OCI-LY1 (cell line): Measurements from ENCODE around the gene RNF8.

ENCODE experiments used
- H2AFZ ChIP-seq: fragments of 200-600 bp; sonication (generic), shearing (Covaris generic); 2 replicates; pipeline ENCODE4 v1.6.0; 2014; ENCODE audit warnings: antibody characterized with exemption, mild to moderate bottlenecking, low read length
- H3F3A ChIP-seq: fragments of 200-600 bp; sonication (generic), shearing (Covaris generic); 2 replicates; pipeline ENCODE4 v1.6.0; 2014; ENCODE audit warnings: mild to moderate bottlenecking, antibody characterized with exemption, low read length, moderate library complexity; ENCODE audit not compliant: insufficient read depth
- H3K27ac ChIP-seq: fragments of 200-600 bp; sonication (generic); 2 replicates; pipeline ENCODE4 v1.5.1; 2014; ENCODE audit warnings: low read length, mixed run types, mild to moderate bottlenecking, low read depth; ENCODE audit not compliant: poor library complexity, severe bottlenecking
- H3K27me3 ChIP-seq: fragments of 200-600 bp; sonication (generic); 2 replicates; pipeline ENCODE4 v1.6.0; 2014; ENCODE audit warnings: antibody characterized with exemption, mild to moderate bottlenecking, low read length, moderate library complexity; ENCODE audit not compliant: insufficient read depth
- H3K36me3 ChIP-seq: fragments of 200-600 bp; sonication (generic); 2 replicates; pipeline ENCODE4 v1.6.1; 2014; ENCODE audit warnings: mild to moderate bottlenecking, antibody characterized with exemption, low read length, moderate library complexity, mixed read lengths; ENCODE audit not compliant: insufficient read depth
- H3K4me1 ChIP-seq: fragments of 200-600 bp; sonication (generic); 2 replicates; pipeline ENCODE4 v1.5.1; 2014; ENCODE audit warnings: mild to moderate bottlenecking, low read length, moderate library complexity; ENCODE audit not compliant: insufficient read depth, severe bottlenecking
- H3K4me2 ChIP-seq: fragments of 200-600 bp; sonication (generic), shearing (Covaris generic); 2 replicates; pipeline ENCODE4 v1.6.1; 2014; ENCODE audit warnings: low read length
- H3K4me3 ChIP-seq: fragments of 200-600 bp; sonication (generic); 2 replicates; pipeline ENCODE4 v1.5.1; 2014; ENCODE audit warnings: low read length, low read depth, mild to moderate bottlenecking, mixed read lengths; ENCODE audit not compliant: poor library complexity, severe bottlenecking
- H3K79me2 ChIP-seq: fragments of 200-600 bp; shearing (Covaris generic); 2 replicates; pipeline ENCODE4 v1.6.1; 2016; ENCODE audit warnings: mixed run types, low read length, mixed read lengths; ENCODE audit not compliant: insufficient read depth
- H3K9ac ChIP-seq: fragments of 200-600 bp; sonication (generic), shearing (Covaris generic); 2 replicates; pipeline ENCODE4 v1.6.1; 2014; ENCODE audit warnings: mild to moderate bottlenecking, low read length, mixed read lengths
- H3K9me2 ChIP-seq: fragments of 200-600 bp; sonication (generic), shearing (Covaris generic); 2 replicates; pipeline ENCODE4 v1.6.1; 2014; ENCODE audit warnings: low read depth, mild to moderate bottlenecking, low read length, mixed read lengths
- H3K9me3 ChIP-seq: fragments of 200-600 bp; shearing (Covaris generic); 2 replicates; pipeline ENCODE4 v1.6.1; 2014; ENCODE audit warnings: low read length, mixed read lengths
- H4K20me1 ChIP-seq: fragments of 200-600 bp; sonication (generic), shearing (Covaris generic); 2 replicates; pipeline ENCODE4 v1.6.0; 2016; ENCODE audit warnings: mild to moderate bottlenecking, low read length; ENCODE audit not compliant: insufficient read depth
- CTCF ChIP-seq: fragments of 200-600 bp; sonication (generic), shearing (Covaris generic); IDR thresholded peaks from 2 replicates; pipeline ENCODE4 v1.5.1; 2017; ENCODE audit warnings: mild to moderate bottlenecking, antibody characterized with exemption, low read length, moderate library complexity, mixed read lengths
- EZH2 ChIP-seq: fragments of 200-600 bp; sonication (generic), shearing (Covaris generic); IDR thresholded peaks from 2 replicates; pipeline ENCODE4 v1.8.0; 2017; ENCODE audit warnings: borderline replicate concordance, mixed run types, mild to moderate bottlenecking, antibody characterized with exemption, low read length, moderate library complexity, mixed read lengths

The RNF8 gene

DNA sequence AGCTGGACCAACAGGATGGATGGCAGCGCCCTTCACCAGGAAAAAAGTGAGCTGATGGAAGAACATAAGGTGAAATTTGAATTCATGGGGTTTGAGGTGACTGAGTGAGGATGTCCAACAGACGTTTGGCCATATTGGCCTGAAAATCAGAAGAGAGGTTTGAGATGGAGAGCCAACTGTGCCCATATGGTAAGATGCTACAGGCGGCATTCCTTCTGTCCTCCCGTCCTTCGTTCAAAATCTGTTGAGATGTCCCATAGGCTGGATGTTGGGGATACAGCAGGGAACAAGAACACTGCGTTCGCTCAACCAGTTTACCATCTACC, 78.8 kb downstream of the RNF8 start:
- H4K20me1 ChIP-seq = no peaks in the 10 kb centered on the region
- H3K4me3 ChIP-seq = peak overlapping the region; percentile 88
- no peaks in the 10 kb centered on the region for H3K79me2 ChIP-seq
- no peaks in the 10 kb centered on the region for H3K27me3 ChIP-seq
- H3K27ac ChIP-seq = peak overlapping the region; percentile 32
- peaks cover 31% of the 10 kb centered on the region for H3K4me1 ChIP-seq
- peaks cover 14% of the 10 kb centered on the region for H3K36me3 ChIP-seq
- H3K4me2 ChIP-seq = peak overlapping the region; percentile 76
- no peaks in the 10 kb centered on the region for H3F3A ChIP-seq
- H3K9ac ChIP-seq = peak overlapping the region; percentile 90
- peak overlapping the region; percentile 97 for H2AFZ ChIP-seq
- H3K9me2 ChIP-seq = no peaks in the 10 kb centered on the region
- TF ChIP-seq CTCF (no peak), EZH2 (no peak)
- H3K9me3 ChIP-seq = no peaks in the 10 kb centered on the region

DNA sequence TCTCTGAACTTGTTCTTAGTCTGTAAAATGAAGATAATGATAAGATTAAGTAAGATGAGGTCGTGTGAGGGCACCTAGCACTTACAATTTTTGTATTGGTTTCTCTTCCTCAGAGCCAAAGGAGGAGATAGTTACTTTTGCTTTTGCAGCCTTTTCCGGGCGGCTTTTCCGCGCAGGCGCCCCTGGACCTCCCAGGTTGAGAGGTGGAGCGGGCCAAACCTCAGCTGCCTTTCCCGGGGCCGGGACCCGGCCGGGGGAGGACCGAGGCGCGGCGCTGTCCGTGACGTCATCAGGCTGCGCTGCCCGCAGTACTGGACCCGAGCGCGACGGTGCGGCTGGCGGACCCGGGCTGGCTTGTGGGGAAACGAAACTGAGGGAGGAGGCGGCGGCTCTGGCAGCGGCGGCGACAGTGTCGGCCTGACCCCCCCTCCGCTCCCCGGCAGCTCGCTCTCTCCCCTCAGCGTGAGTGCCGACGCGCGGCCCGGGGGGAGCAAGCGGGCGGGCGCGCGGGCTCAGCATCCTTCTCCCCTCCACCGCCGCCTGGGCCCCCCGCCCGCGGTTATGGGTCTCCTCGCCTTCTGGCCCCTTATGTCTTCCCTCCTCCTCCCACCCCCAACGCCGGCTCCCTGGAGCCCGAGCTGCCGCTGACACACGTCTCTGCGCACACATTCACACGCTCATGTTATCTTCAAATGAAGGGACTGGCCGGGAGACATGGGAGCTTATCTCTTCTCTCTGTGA, 79.3 kb downstream of the RNF8 start, which contains the start of gene CMTR1:
Gene CMTR1 (plus strand): TSS at position 306 of the 741 bp plus-strand sequence. CDS start 2,409 bp downstream, outside the sequence.
- Histone ChIP-seq H3K27ac (peak within 1 kb of the TSS; percentile 62), H3K27me3 (no peaks in the 10 kb centered on the region), H4K20me1 (no peaks in the 10 kb centered on the region), H3K4me3 (peak within 1 kb of the TSS; percentile 88), H3K9me2 (no peaks in the 10 kb centered on the region), H3K9ac (peak within 1 kb of the TSS; percentile 90), H3K4me1 (peaks cover 31% of the 10 kb centered on the region), H3K9me3 (no peaks in the 10 kb centered on the region), H3F3A (no peaks in the 10 kb centered on the region), H2AFZ (peak within 1 kb of the TSS; percentile 97), H3K4me2 (peak within 1 kb of the TSS; percentile 76), H3K79me2 (no peaks in the 10 kb centered on the region), H3K36me3 (peaks cover 19% of the 10 kb centered on the region)
- no peak for TF ChIP-seq CTCF
- TF ChIP-seq EZH2 = no peak

- no peaks in the 10 kb centered on the region for H3K79me2 ChIP-seq
- H3K9ac ChIP-seq = peak overlapping the region; percentile 90
- H3K36me3 ChIP-seq = peaks cover 26% of the 10 kb centered on the region
- peaks cover 31% of the 10 kb centered on the region for H3K4me1 ChIP-seq
- peak overlapping the region; percentile 62 for H3K27ac ChIP-seq
- peak overlapping the region; percentile 88 for H3K4me3 ChIP-seq
- H4K20me1 ChIP-seq = no peaks in the 10 kb centered on the region
- H3K27me3 ChIP-seq = no peaks in the 10 kb centered on the region
- peak overlapping the region; percentile 76 for H3K4me2 ChIP-seq
- H2AFZ ChIP-seq = no peak overlapping the region
- TF ChIP-seq CTCF (no peak), EZH2 (no peak)
- no peaks in the 10 kb centered on the region for H3K9me2 ChIP-seq
- no peaks in the 10 kb centered on the region for H3F3A ChIP-seq
- no peaks in the 10 kb centered on the region for H3K9me3 ChIP-seq
These were observed 80.0 kb downstream of the RNF8 start for GRCh38 chr6:37433657-37434271.
